Panc1 (cell line): ENCODE measurements around the gene ACP4. TPM values are rescaled to one million over a fixed set of nuclear protein-coding genes. Genes with fewer than 3 reads are reported as not detected.

ENCODE experiments used
- ATAC-seq: fragments of 200-7000 bp; cut with Tn5 transposase; 2 replicates; pipeline ENCODE4 v1.9.1; 2020; ENCODE audit warnings: mild to moderate bottlenecking, moderate library complexity
- BruUV-seq: library from RNA; stranded (reverse); fragments of 400-500 nt; replicated peaks from 2 replicates; lab custom pipeline; 2021; lab: Mats Ljungman, UMichigan
- CTCF ChIA-PET: fragments of 300-600 bp; sonication (Branson Sonifier 250); formaldehyde crosslinking; loops from one replicate; lab custom pipeline; 2022; ENCODE audit warnings: antibody characterized with exemption; lab: Charles Lee
- POLR2A ChIA-PET: fragments of 300-600 bp; sonication (Branson Sonifier 250); formaldehyde crosslinking; loops from one replicate; lab custom pipeline; 2022; ENCODE audit warnings: antibody characterized with exemption; lab: Charles Lee
- DNase-seq: peaks from one replicate; pipeline ENCODE4 v3.0.0-alpha.2; 2010; ENCODE audit warnings: low read depth, low spot score
- H3K27ac ChIP-seq: 2 replicates; pipeline ENCODE4 v1.5.1; 2011; ENCODE audit warnings: mild to moderate bottlenecking, low read length, inconsistent platforms
- H3K27me3 ChIP-seq: fragments of 200-500 bp; sonication (Bioruptor generic); 2 replicates; pipeline ENCODE4 v1.6.0; 2014; ENCODE audit warnings: low read length, inconsistent platforms; ENCODE audit not compliant: control insufficient read depth, insufficient read depth
- H3K36me3 ChIP-seq: fragments of 200-500 bp; sonication (Bioruptor generic); 2 replicates; pipeline ENCODE4 v1.5.1; 2014; ENCODE audit warnings: inconsistent platforms, mild to moderate bottlenecking, low read length, moderate library complexity; ENCODE audit not compliant: control insufficient read depth, insufficient read depth
- H3K4me1 ChIP-seq: 2 replicates; pipeline ENCODE4 v1.5.1; 2011; ENCODE audit warnings: inconsistent platforms, mild to moderate bottlenecking, low read length, moderate library complexity; ENCODE audit not compliant: control insufficient read depth, insufficient read depth
- H3K4me3 ChIP-seq, 2 experiments: 2 replicates each; pipeline ENCODE4 v1.5.1; 2011 to 2012; ENCODE audit warnings: low read depth in 2 of 2, low read length in 2 of 2, mild to moderate bottlenecking in 2 of 2, inconsistent platforms in 1 of 2, moderate library complexity in 1 of 2
- H3K9me3 ChIP-seq: fragments of 200-500 bp; sonication (Bioruptor generic); 2 replicates; pipeline ENCODE4 v1.5.1; 2014; ENCODE audit warnings: low read depth, mild to moderate bottlenecking, inconsistent platforms, low read length, moderate library complexity; ENCODE audit not compliant: control insufficient read depth, insufficient read depth
- POLR2AphosphoS5 ChIP-seq: IDR thresholded peaks from 2 replicates; pipeline ENCODE4 v1.6.1; 2012; ENCODE audit warnings: mild to moderate bottlenecking, low read depth, low read length, moderate library complexity
- SIN3A ChIP-seq: IDR thresholded peaks from 2 replicates; pipeline ENCODE4 v1.6.1; 2012; ENCODE audit warnings: low read depth, mild to moderate bottlenecking, low read length, moderate library complexity, borderline replicate concordance; ENCODE audit not compliant: insufficient read depth
- TCF7L2 ChIP-seq: IDR thresholded peaks from 2 replicates; pipeline ENCODE4 v1.6.1; 2011; ENCODE audit warnings: mild to moderate bottlenecking, low read depth, low read length, inconsistent platforms
- in situ Hi-C: cut with HindIII; loops from 2 replicates; pipeline ENCODE4 v1.10.0; 2016; ENCODE audit warnings: low sequenced_read_pairs, low pct_unique_long_range_greater_than_20kb
- intact Hi-C: fragments of 100-400 bp; cut with micrococcal nuclease; formaldehyde crosslinking; loops from one replicate; pipeline ENCODE4 v1.10.0; 2022; ENCODE audit not compliant: unreplicated experiment
- total RNA-seq: library from RNA; stranded (reverse); gene quantifications from one replicate; pipeline ENCODE4 v1.2.1, GENCODE V29; 2021; ENCODE audit not compliant: unreplicated experiment
- TF ChIP-seq, protein P1 (sequence below): fragments of 450-650 bp; IDR thresholded peaks from 2 replicates; pipeline ENCODE4 v1.5.1; 2017; ENCODE audit warnings: mild to moderate bottlenecking

ACP4 gene
- total RNA-seq, 1 experiment from 2014 or later, result not detected

DNA sequence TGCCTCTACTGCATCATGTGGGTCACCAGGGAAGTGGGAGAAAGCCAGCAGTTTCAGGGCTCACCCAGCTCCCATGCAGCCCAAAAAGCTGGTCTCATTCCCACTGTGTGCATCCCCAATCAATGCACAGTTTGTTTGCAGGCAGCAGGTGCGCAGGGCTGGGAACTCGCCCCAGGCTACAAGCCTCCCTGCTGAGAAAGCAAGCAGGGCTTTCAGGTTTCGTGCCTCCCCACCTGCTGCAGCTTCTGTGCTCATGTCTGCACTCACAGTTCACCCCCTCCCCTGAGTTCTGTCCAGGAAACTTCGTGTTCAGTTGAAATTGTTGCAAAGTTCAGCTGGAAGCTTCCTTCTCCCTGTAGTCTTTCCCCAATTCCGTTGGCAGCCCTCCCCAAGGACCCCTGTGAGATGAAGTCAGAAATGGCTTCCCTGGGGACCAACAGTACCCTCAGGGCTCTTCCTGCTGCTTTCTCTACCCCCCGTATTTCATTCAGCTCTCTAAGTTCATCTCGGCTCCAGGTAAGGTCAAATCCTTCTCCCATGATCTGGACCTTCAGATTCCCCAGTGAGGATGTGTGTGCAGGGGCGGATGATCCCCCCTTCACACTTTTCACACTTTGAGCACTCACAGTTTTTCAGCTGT lies 54.2 kb downstream of the ACP4 start:
- H3K27ac ChIP-seq, result no peak overlapping the region
- H3K27me3 ChIP-seq, result peaks cover 2% of the 10 kb centered on the region; the same call in 1 of the 2 replicates
- ChIA-PET POLR2A (no interaction called here), CTCF (no interaction called here)
- no peak overlapping the region for H3K4me3 ChIP-seq
- DNase-seq, result no peak
- no peaks in the 10 kb centered on the region for H3K4me1 ChIP-seq
- intact Hi-C loops, result no loop called here
- TF ChIP-seq SIN3A (no peak), TCF7L2 (no peak), POLR2AphosphoS5 (no peak)
- TF ChIP-seq, protein P1, sequence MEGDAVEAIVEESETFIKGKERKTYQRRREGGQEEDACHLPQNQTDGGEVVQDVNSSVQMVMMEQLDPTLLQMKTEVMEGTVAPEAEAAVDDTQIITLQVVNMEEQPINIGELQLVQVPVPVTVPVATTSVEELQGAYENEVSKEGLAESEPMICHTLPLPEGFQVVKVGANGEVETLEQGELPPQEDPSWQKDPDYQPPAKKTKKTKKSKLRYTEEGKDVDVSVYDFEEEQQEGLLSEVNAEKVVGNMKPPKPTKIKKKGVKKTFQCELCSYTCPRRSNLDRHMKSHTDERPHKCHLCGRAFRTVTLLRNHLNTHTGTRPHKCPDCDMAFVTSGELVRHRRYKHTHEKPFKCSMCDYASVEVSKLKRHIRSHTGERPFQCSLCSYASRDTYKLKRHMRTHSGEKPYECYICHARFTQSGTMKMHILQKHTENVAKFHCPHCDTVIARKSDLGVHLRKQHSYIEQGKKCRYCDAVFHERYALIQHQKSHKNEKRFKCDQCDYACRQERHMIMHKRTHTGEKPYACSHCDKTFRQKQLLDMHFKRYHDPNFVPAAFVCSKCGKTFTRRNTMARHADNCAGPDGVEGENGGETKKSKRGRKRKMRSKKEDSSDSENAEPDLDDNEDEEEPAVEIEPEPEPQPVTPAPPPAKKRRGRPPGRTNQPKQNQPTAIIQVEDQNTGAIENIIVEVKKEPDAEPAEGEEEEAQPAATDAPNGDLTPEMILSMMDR, result no peak
- BruUV-seq, result no TSS peak
- H3K36me3 ChIP-seq, result no peaks in the 10 kb centered on the region
- no peak for ATAC-seq
- no peaks in the 10 kb centered on the region for H3K9me3 ChIP-seq
- in situ Hi-C loops, result no loop called here

Other genes with a start within 250 kb of the ACP4 start
- gene LRRC4B, start 222.0 kb upstream of the ACP4 start, total RNA-seq, result 0.57 TPM
- gene SYT3, start 150.5 kb upstream of the ACP4 start, total RNA-seq, result not detected
- gene C19orf81, start 141.0 kb upstream of the ACP4 start, total RNA-seq, result 0.98 TPM
- not detected for gene SHANK1, start 70.6 kb upstream of the ACP4 start, total RNA-seq
- not detected for gene CLEC11A, start 67.1 kb upstream of the ACP4 start, total RNA-seq
- not detected for gene GPR32, start 20.0 kb upstream of the ACP4 start, total RNA-seq
- gene KLK1, start 33.4 kb downstream of the ACP4 start, total RNA-seq, result 0.31 TPM
- not detected for gene KLK15, start 43.2 kb downstream of the ACP4 start, total RNA-seq
- not detected for gene KLK3, start 64.5 kb downstream of the ACP4 start, total RNA-seq
- not detected for gene KLK2, start 83.0 kb downstream of the ACP4 start, total RNA-seq
- gene KLK4, start 121.0 kb downstream of the ACP4 start, total RNA-seq, result not detected
- not detected for gene KLK5, start 162.6 kb downstream of the ACP4 start, total RNA-seq
- not detected for gene KLK6, start 179.2 kb downstream of the ACP4 start, total RNA-seq
- gene KLK7, start 193.5 kb downstream of the ACP4 start, total RNA-seq, result not detected
- not detected for gene KLK8, start 211.2 kb downstream of the ACP4 start, total RNA-seq
- not detected for gene KLK10, start 229.3 kb downstream of the ACP4 start, total RNA-seq
- gene KLK11, start 236.2 kb downstream of the ACP4 start, total RNA-seq, result not detected
- not detected for gene KLK12, start 244.6 kb downstream of the ACP4 start, total RNA-seq